Measurements from ENCODE around the gene SERTAD2.

GRCh38 chr2:64626146-64626809 is 27.4 kb downstream of the SERTAD2 start:
- TF ChIP-seq CTCF (IDR thresholded peaks at IDR 0.05) (no peak), ZFX (IDR thresholded peaks at IDR 0.05; ENCODE audit: borderline replicate concordance) (no peak)

Measured in 22Rv1 (cell line).